HepG2 (cell line): ENCODE results near the gene RPL35. TPM values are rescaled to one million over a fixed set of nuclear protein-coding genes. Genes with fewer than 3 reads are reported as not detected.

Source experiments
- ATAC-seq: fragments of 200-7000 bp; cut with Tn5 transposase; 3 replicates; pipeline ENCODE4 v1.9.1; 2020; ENCODE audit warnings: mild to moderate bottlenecking, moderate library complexity
- BruUV-seq: library from RNA; stranded (reverse); fragments of 400-500 nt; replicated peaks from 2 replicates; lab custom pipeline; 2021; lab: Mats Ljungman, UMichigan
- CTCF ChIA-PET: fragments of 300-600 bp; formaldehyde crosslinking; extraction: SDS; loops from one replicate; lab custom pipeline; 2021; ENCODE audit warnings: low total read pairs, inconsistent platforms, low intra/inter-chr PET ratio; lab: Yijun Ruan, JAX
- POLR2A ChIA-PET: fragments of 350-600 bp; sonication (Branson Sonifier 250); formaldehyde crosslinking; loops from one replicate; lab custom pipeline; 2020; ENCODE audit warnings: antibody characterized with exemption, inconsistent platforms; lab: Yijun Ruan, JAX
- DNase-seq: peaks from one replicate; pipeline ENCODE4 v3.0.0-alpha.2; 2015; ENCODE audit warnings: low spot score
- FAIRE-seq: peaks from 3 replicates; lab custom pipeline; 2011; peaks lifted over from hg19 to GRCh38; lab: Jason Lieb, UNC
- H2AFZ ChIP-seq: one replicate; pipeline ENCODE4 v1.6.1; 2011; ENCODE audit warnings: low read length, inconsistent platforms
- H3K27ac ChIP-seq: fragments of 300-600 bp; 3 replicates; pipeline ENCODE4 v1.8.0; 2011; ENCODE audit warnings: mixed run types, mild to moderate bottlenecking, mixed read lengths, low read length, inconsistent platforms; ENCODE audit not compliant: insufficient read depth; ENCODE audit errors: extremely low read length
- H3K27me3 ChIP-seq, 2 experiments: fragments of 200-600 bp in 1 of 2; 2 replicates in 1 of 2; 3 replicates in 1 of 2; pipeline versions ENCODE4 v1.6.0 to v1.8.0; 2011; ENCODE audit warnings: low read length in 2 of 2, mild to moderate bottlenecking in 2 of 2, moderate library complexity in 2 of 2, inconsistent platforms in 1 of 2; ENCODE audit not compliant: insufficient read depth in 2 of 2, control insufficient read depth in 1 of 2
- H3K36me3 ChIP-seq, 2 experiments: fragments of 200-600 bp in 1 of 2; replicated peaks in 1 of 2; 2 replicates in 1 of 2; 3 replicates in 1 of 2; pipeline versions ENCODE4 v1.5.1 to v1.8.0; 2011; ENCODE audit warnings: low read length in 2 of 2, inconsistent platforms in 1 of 2; ENCODE audit not compliant: insufficient read depth in 2 of 2, control insufficient read depth in 1 of 2
- H3K4me1 ChIP-seq: 2 replicates; pipeline ENCODE4 v1.5.1; 2012; ENCODE audit warnings: low read length, inconsistent platforms; ENCODE audit not compliant: insufficient read depth
- H3K4me2 ChIP-seq: 2 replicates; pipeline ENCODE4 v1.6.0; 2011; ENCODE audit warnings: low read depth, low read length, inconsistent platforms
- H3K4me3 ChIP-seq, 3 experiments: fragments of 200-600 bp in 1 of 3; sonication (generic), shearing (Covaris generic) in 1 of 3; replicated peaks in 1 of 3; 2 replicates each; pipeline ENCODE4 v1.5.1; 2011 to 2016; ENCODE audit warnings: low read length in 3 of 3, inconsistent platforms in 2 of 3, low read depth in 2 of 3, mild to moderate bottlenecking in 2 of 3, control low read depth in 1 of 3, mixed read lengths in 1 of 3; ENCODE audit not compliant: insufficient read depth in 1 of 3
- H3K79me2 ChIP-seq: one replicate; pipeline ENCODE4 v1.6.1; 2011; ENCODE audit warnings: low read length, inconsistent platforms; ENCODE audit not compliant: insufficient read depth
- H3K9ac ChIP-seq: 2 replicates; pipeline ENCODE4 v1.6.0; 2011; ENCODE audit warnings: mild to moderate bottlenecking, low read depth, low read length, inconsistent platforms; ENCODE audit not compliant: insufficient read depth
- H3K9me3 ChIP-seq: 2 replicates; pipeline ENCODE4 v1.5.1; 2012; ENCODE audit warnings: mild to moderate bottlenecking, low read length
- H4K20me1 ChIP-seq: 2 replicates; pipeline ENCODE4 v1.6.0; 2011; ENCODE audit warnings: inconsistent platforms, mild to moderate bottlenecking, low read length, moderate library complexity; ENCODE audit not compliant: insufficient read depth
- HNRNPL ChIP-seq: fragments of 200-400 bp; formaldehyde crosslinking; IDR thresholded peaks from 2 replicates; pipeline ENCODE4 v1.6.1; 2017; ENCODE audit warnings: mild to moderate bottlenecking, low read depth, low read length
- KDM5B ChIP-seq: sonication (generic); formaldehyde crosslinking; IDR thresholded peaks from 2 replicates; pipeline ENCODE4 v1.4.0; 2020; ENCODE audit warnings: missing genetic modification reagents, mild to moderate bottlenecking, borderline replicate concordance
- SAP130 ChIP-seq: IDR thresholded peaks from 2 replicates; pipeline ENCODE4 v1.6.1; 2016; ENCODE audit warnings: low read depth
- SMYD3 ChIP-seq: sonication (generic); formaldehyde crosslinking; IDR thresholded peaks from 2 replicates; pipeline ENCODE4 v1.8.1; 2023; ENCODE audit warnings: mild to moderate bottlenecking, missing genetic modification reagents
- TBX2 ChIP-seq: sonication (generic); formaldehyde crosslinking; IDR thresholded peaks from 2 replicates; pipeline ENCODE4 v1.5.0; 2020; ENCODE audit warnings: missing genetic modification reagents, mild to moderate bottlenecking, borderline replicate concordance
- ZFX ChIP-seq: sonication (generic); formaldehyde crosslinking; IDR thresholded peaks from 2 replicates; pipeline ENCODE4 v1.4.0; 2020; ENCODE audit warnings: mild to moderate bottlenecking, low read depth, missing genetic modification reagents, moderate library complexity
- ZNF501 ChIP-seq: sonication (generic); formaldehyde crosslinking; IDR thresholded peaks from 2 replicates; pipeline ENCODE4 v1.5.1; 2020; ENCODE audit warnings: mild to moderate bottlenecking, moderate library complexity, missing genetic modification reagents
- ZNF629 ChIP-seq: sonication (generic); formaldehyde crosslinking; conservative IDR thresholded peaks from 2 replicates; pipeline ENCODE4 v1.5.0; 2020; ENCODE audit warnings: missing genetic modification reagents
- WGBS: methylation state at CpG from one replicate; pipeline ENCODE4 v1.1.6; 2017; ENCODE audit warnings: low lambda C conversion rate; 5-methylcytosine and 5-hydroxymethylcytosine counted together
- in situ Hi-C: cut with HindIII; loops from 2 replicates; pipeline ENCODE4 v1.10.0; 2017; ENCODE audit warnings: low pct_unique_long_range_greater_than_20kb; ENCODE audit not compliant: extremely low pct_ligation_motif_present
- intact Hi-C: fragments of 100-400 bp; cut with micrococcal nuclease; formaldehyde crosslinking; loops from one replicate; pipeline ENCODE4 v1.10.0; 2022; ENCODE audit not compliant: unreplicated experiment
- polyA plus RNA-seq, 8 experiments: library from polyadenylated mRNA; depleted of rRNA in 3 of 8; stranded (reverse) in 7 of 8; unstranded in 1 of 8; fragments of >200 nt; fragmentation: Illumina TruSeq in 4 of 8; extraction: Trizol in 4 of 8; gene quantifications; 2 replicates each; pipeline versions ENCODE4 v1.2.1 to v1.2.3, GENCODE V29; 2011 to 2016; ENCODE audit warnings: low read depth in 4 of 8, missing spikeins in 1 of 8, mixed read lengths in 1 of 8; ENCODE audit not compliant: insufficient read depth in 1 of 8
- total RNA-seq, 5 experiments: library from RNA; depleted of rRNA; stranded (reverse); fragments of >200 nt; fragmentation: Illumina TruSeq; extraction: Trizol; gene quantifications; 2 replicates each; pipeline ENCODE4 v1.2.3, GENCODE V29; 2016; ENCODE audit warnings: low read depth in 1 of 5
- TF ChIP-seq, protein P1 (sequence below): sonication (generic); formaldehyde crosslinking; IDR thresholded peaks from 2 replicates; pipeline ENCODE4 v1.8.1; 2023; ENCODE audit warnings: missing genetic modification reagents, inconsistent platforms, borderline replicate concordance
- TF ChIP-seq, protein P2 (sequence below): sonication (generic); formaldehyde crosslinking; IDR thresholded peaks from 2 replicates; pipeline ENCODE4 v1.5.1; 2020; ENCODE audit warnings: mild to moderate bottlenecking, missing genetic modification reagents, moderate library complexity
- TF ChIP-seq, protein P3 (sequence below): sonication (generic); formaldehyde crosslinking; IDR thresholded peaks from 2 replicates; pipeline ENCODE4 v1.5.0; 2020; ENCODE audit warnings: mild to moderate bottlenecking, missing genetic modification reagents, borderline replicate concordance

The RPL35 gene
- total and polyA plus RNA-seq, 2 of the 13 experiments (the other 11 are each of a cell fraction or from before 2014, with no cell fraction given), result 2,153 to 2,935 TPM

DNA sequence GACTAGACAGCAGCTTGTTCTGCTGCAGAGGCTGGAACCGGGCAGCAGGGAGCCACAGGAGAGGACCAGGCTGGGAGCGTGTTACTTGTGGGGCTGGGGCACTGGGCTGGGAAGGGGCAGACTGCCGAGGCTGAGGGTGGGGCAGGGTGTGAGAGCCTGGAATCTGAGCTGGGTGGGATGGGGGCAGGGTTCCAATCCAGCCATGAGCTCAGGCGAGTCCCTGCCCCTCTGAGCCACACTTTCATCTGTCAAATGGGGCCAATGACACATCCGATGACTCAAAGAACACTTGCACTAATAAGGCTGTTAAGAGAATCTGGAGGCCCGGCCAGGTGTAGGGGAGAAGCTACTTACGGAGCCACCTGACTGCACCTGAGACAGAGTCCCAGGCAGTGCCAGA, 27.2 kb downstream of the RPL35 start:
- ChIA-PET POLR2A (interaction anchor here (1.1 to 1.3 kb wide), 2 partner anchors 16 to 23 kb away, joined by 3 read pairs; no protein-coding TSS in a partner anchor), CTCF (no interaction called here)
- 17% methylated on average over 2 of the region's 7 CpGs for WGBS
- intact Hi-C loops (no loop called here), in situ Hi-C loops (no loop called here)
- H3K4me3 ChIP-seq, result peak overlapping the region in 2 of 3 experiments; percentile 25 to 67; a peak in 4 of 6 replicates
- H2AFZ ChIP-seq, result no peak overlapping the region
- H3K27me3 ChIP-seq, result peaks cover 3 to 21% of the 10 kb centered on the region in 2 experiments; a peak in 4 of 5 replicates
- DNase-seq (no peak), ATAC-seq (peak; percentile 59), FAIRE-seq (no peak)
- H3K4me2 ChIP-seq, result peak overlapping the region; percentile 75
- no peak overlapping the region for H3K27ac ChIP-seq
- no TSS peak for BruUV-seq
- TF ChIP-seq KDM5B (CRISPR knock-in tag), result 0 out of 2 replicates have a peak, but pooled peaks have one; percentile 42
- TF ChIP-seq HNRNPL, result 0 out of 2 replicates have a peak, but pooled peaks have one; percentile 29
- TF ChIP-seq ZNF629 (CRISPR knock-in tag), result peak; percentile 79
- TF ChIP-seq, protein P1, sequence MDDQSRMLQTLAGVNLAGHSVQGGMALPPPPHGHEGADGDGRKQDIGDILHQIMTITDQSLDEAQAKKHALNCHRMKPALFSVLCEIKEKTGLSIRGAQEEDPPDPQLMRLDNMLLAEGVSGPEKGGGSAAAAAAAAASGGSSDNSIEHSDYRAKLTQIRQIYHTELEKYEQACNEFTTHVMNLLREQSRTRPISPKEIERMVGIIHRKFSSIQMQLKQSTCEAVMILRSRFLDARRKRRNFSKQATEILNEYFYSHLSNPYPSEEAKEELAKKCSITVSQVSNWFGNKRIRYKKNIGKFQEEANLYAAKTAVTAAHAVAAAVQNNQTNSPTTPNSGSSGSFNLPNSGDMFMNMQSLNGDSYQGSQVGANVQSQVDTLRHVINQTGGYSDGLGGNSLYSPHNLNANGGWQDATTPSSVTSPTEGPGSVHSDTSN (CRISPR knock-in tag), result no peak
- TF ChIP-seq SAP130, result 0 out of 2 replicates have a peak, but pooled peaks have one; percentile 9
- peak; percentile 34; the same call in 1 of the 2 replicates for TF ChIP-seq ZFX (CRISPR knock-in tag)
- TF ChIP-seq TBX2 (CRISPR knock-in tag), result peak; percentile 39; the same call in 1 of the 2 replicates
- TF ChIP-seq, protein P2, sequence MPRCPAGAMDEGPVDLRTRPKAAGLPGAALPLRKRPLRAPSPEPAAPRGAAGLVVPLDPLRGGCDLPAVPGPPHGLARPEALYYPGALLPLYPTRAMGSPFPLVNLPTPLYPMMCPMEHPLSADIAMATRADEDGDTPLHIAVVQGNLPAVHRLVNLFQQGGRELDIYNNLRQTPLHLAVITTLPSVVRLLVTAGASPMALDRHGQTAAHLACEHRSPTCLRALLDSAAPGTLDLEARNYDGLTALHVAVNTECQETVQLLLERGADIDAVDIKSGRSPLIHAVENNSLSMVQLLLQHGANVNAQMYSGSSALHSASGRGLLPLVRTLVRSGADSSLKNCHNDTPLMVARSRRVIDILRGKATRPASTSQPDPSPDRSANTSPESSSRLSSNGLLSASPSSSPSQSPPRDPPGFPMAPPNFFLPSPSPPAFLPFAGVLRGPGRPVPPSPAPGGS, result 0 out of 2 replicates have a peak, but pooled peaks have one; percentile 16
- TF ChIP-seq ZNF501 (CRISPR knock-in tag), result 0 out of 2 replicates have a peak, but pooled peaks have one; percentile 31
- TF ChIP-seq SMYD3, result no peak
- TF ChIP-seq, protein P3, sequence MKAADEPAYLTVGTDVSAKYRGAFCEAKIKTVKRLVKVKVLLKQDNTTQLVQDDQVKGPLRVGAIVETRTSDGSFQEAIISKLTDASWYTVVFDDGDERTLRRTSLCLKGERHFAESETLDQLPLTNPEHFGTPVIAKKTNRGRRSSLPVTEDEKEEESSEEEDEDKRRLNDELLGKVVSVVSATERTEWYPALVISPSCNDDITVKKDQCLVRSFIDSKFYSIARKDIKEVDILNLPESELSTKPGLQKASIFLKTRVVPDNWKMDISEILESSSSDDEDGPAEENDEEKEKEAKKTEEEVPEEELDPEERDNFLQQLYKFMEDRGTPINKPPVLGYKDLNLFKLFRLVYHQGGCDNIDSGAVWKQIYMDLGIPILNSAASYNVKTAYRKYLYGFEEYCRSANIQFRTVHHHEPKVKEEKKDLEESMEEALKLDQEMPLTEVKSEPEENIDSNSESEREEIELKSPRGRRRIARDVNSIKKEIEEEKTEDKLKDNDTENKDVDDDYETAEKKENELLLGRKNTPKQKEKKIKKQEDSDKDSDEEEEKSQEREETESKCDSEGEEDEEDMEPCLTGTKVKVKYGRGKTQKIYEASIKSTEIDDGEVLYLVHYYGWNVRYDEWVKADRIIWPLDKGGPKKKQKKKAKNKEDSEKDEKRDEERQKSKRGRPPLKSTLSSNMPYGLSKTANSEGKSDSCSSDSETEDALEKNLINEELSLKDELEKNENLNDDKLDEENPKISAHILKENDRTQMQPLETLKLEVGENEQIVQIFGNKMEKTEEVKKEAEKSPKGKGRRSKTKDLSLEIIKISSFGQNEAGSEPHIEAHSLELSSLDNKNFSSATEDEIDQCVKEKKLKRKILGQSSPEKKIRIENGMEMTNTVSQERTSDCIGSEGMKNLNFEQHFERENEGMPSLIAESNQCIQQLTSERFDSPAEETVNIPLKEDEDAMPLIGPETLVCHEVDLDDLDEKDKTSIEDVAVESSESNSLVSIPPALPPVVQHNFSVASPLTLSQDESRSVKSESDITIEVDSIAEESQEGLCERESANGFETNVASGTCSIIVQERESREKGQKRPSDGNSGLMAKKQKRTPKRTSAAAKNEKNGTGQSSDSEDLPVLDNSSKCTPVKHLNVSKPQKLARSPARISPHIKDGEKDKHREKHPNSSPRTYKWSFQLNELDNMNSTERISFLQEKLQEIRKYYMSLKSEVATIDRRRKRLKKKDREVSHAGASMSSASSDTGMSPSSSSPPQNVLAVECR, result peak; percentile 19; the same call in 1 of the 2 replicates
- peak overlapping the region; percentile 25 for H3K9ac ChIP-seq
- H4K20me1 ChIP-seq, result no peaks in the 10 kb centered on the region
- H3K9me3 ChIP-seq, result no peaks in the 10 kb centered on the region
- no peaks in the 10 kb centered on the region for H3K79me2 ChIP-seq
- H3K4me1 ChIP-seq, result peaks cover 45% of the 10 kb centered on the region
- no peaks in the 10 kb centered on the region for H3K36me3 ChIP-seq
